Measurements from ENCODE around the gene BRD9.
"Not testable (repeated sequence)": the region's sequence is repeated elsewhere in the genome, so short reads cannot be mapped to it uniquely, and the experiment has no call there.

Gene BRD9

GRCh38 chr5:902129-902916, 9.7 kb upstream of the BRD9 start:
- DNase-seq (ENCODE audit: low read depth): no peak

GRCh38 chr5:900781-901180, 8.2 kb upstream of the BRD9 start:
- DNase-seq (ENCODE audit: low read depth): no peak

- DNase-seq (ENCODE audit: low read depth): no peak
These were observed 1.1 kb upstream of the BRD9 start for GRCh38 chr5:893711-894110.

GRCh38 chr5:893137-893506, 521 bp upstream of the BRD9 start:
- no peak for DNase-seq (ENCODE audit: low read depth)

- no peak for DNase-seq (ENCODE audit: low read depth)
These were observed 686 bp downstream of the BRD9 start for GRCh38 chr5:891837-892393.

- DNase-seq (ENCODE audit: low read depth): no peak
These were observed 1.3 kb downstream of the BRD9 start for GRCh38 chr5:891117-891836.

GRCh38 chr5:889075-889710, 3.4 kb downstream of the BRD9 start:
- no peak for DNase-seq (ENCODE audit: low read depth)

GRCh38 chr5:888638-889035, 4.0 kb downstream of the BRD9 start:
- DNase-seq (ENCODE audit: low read depth): no peak

GRCh38 chr5:887947-888637, 4.5 kb downstream of the BRD9 start:
- DNase-seq (ENCODE audit: low read depth): no peak

GRCh38 chr5:886716-887325, 5.8 kb downstream of the BRD9 start:
- DNase-seq (ENCODE audit: low read depth): no peak

- DNase-seq (ENCODE audit: low read depth): no peak
These were observed 6.6 kb downstream of the BRD9 start for GRCh38 chr5:886036-886435.

GRCh38 chr5:885529-885928, 7.1 kb downstream of the BRD9 start:
- DNase-seq (ENCODE audit: low read depth): no peak

- no peak for DNase-seq (ENCODE audit: low read depth)
These were observed 7.5 kb downstream of the BRD9 start for GRCh38 chr5:885127-885442.

- no peak for DNase-seq (ENCODE audit: low read depth)
These were observed 8.1 kb downstream of the BRD9 start for GRCh38 chr5:884345-885126.

GRCh38 chr5:883475-884181, 9.0 kb downstream of the BRD9 start:
- no peak for DNase-seq (ENCODE audit: low read depth)

- no peak for DNase-seq (ENCODE audit: low read depth)
These were observed 10.1 kb downstream of the BRD9 start for GRCh38 chr5:882253-883183.

GRCh38 chr5:881551-881935, 11.1 kb downstream of the BRD9 start:
- no peak for DNase-seq (ENCODE audit: low read depth)

- DNase-seq (ENCODE audit: low read depth): no peak
These were observed 11.6 kb downstream of the BRD9 start for GRCh38 chr5:880816-881550.

GRCh38 chr5:878677-879076, 13.9 kb downstream of the BRD9 start:
- DNase-seq (ENCODE audit: low read depth): not testable (repeated sequence)
